ENCODE measurements around the gene UCN2.

Gene UCN2, protein sequence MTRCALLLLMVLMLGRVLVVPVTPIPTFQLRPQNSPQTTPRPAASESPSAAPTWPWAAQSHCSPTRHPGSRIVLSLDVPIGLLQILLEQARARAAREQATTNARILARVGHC

DNA sequence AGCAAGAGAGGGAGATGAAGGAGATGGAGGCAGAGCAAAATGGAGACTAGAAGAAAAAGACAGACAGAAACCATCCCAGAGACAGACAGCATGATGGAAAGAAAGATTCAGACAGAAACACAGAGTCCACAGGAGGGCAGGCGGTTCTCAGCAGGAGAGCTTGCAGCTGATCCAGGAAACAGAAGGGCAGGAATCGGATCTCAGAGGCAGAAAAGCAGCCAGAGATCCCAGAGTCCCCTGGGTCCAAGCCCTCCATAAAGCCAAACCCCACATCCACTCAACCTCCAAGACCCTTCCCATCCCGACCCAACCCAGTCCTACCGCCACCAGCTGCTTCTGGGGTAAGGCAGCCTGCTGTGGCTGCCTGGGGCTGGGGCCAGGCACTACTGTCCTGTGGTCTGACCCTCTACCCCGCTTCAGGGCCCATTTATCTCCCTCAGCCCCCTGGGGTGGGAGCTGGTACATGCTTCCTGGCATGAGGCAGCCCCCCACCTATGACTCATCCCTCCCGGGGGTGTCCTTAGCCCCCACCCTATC is at the start of gene UCN2:
TSS of gene UCN2 (minus strand) at position 400 of the 537 bp plus-strand sequence. CDS start 657 bp downstream, outside the sequence.
- DNase-seq (ENCODE audit: low spot score), result no peak

DNA sequence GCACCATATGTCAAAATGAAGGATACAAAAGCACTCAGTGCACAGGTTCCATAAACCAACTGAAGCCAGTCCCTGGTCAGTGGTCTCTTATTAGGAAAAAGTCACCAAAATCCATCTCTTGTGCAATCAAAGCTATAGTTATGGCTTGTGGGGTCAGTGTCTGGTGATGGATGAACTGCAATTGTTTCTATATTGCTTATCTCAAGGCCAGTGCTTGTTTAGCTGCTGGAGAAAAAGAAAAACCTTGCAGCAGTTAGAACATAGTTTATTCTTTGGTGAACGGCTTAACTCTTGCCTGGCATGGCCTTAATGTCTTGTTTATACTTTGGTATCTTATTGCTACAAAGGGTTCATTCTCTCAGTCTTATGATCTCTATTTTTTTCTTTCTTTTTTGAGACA is 48.7 kb upstream of the UCN2 start:
- DNase-seq (ENCODE audit: low spot score), result no peak

DNA sequence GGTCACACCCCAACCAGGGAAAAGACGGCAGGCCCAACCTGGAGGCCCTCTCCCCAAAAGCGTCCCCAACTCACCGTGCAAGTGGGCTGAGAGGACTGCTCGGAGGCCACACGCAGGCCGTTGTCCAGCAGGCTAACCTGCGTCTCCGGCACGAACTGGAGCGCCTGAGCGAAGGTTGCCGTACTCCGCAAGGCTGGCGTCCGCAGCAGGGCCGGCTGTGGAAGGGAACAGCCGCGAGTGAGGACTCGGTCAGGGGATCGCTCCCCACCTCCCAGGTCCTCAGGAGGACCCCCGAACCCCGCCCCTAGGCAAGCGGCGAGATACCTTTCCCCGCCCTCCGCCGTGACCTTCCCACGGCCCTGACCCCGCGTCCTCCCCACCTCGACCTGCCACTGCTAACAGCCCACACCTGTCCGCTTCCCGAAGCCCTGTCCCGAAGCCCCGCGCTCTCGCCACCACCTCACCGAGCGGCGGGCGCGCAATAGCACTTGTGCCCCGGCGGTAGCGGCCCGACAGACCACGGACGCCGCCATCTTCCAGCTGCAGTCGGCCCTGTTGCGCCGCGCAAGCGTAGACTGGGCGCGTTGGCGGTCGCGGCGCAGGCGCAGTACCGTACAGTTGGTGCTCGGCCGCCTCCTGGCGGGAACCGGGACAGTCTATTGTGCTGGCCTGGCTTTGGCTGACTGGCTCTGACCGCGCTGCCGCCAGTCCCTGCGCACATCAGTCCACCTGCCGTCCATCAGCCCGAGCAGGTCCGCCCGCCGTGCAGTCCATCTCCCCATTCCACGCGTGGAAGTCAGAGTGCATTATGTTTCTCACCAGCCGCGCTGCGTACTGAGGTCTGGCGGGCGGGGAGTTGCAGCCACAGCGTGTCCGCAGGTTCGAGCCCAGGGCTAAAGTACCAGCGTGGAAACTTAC is 45.8 kb upstream of the UCN2 start, which contains the start of gene UQCRC1:
TSS of gene UQCRC1 (minus strand) at position 559 of the 918 bp plus-strand sequence. CDS start at position 533, 26 bp downstream.
- peak; percentile 87 for DNase-seq (ENCODE audit: low spot score)

DNA sequence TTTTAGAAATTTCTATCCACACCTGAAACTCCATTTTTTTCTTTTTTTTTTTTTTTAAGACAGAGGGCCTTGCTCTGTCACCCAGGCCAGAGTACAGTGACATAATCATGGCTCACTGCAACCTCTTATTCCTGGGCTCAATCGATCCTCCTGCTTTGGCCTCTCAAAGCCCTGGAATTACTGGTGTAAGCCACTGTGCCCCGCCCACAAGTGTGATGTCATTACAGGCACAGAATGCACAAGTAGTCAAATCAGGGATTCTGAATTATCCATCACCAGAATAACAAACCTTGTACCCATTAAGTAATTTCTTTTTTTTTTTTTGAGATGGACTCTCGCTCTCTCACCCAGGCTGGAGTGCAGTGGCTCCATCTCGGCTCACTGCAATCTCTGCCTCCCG is 43.9 kb upstream of the UCN2 start:
- DNase-seq (ENCODE audit: low spot score), result no peak

DNA sequence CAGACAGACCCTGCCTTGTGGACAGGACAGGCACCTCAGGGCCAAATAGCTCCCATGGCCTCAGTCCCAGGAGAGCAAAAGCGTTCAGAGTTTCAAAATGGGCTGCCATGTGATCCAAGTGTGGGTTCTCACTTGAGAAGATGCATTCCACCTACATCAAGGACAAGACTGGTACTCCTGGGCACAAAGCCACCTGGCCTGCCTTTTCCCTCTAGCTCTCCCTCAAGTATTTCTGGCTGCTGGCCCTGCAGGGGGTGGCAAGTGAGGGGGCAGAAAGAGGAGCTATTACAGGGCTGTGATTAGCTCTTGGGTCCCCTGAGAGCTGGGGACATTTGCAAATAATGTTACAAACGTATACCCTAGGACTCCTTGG is 38.0 kb upstream of the UCN2 start:
- DNase-seq (ENCODE audit: low spot score), result no peak

DNA sequence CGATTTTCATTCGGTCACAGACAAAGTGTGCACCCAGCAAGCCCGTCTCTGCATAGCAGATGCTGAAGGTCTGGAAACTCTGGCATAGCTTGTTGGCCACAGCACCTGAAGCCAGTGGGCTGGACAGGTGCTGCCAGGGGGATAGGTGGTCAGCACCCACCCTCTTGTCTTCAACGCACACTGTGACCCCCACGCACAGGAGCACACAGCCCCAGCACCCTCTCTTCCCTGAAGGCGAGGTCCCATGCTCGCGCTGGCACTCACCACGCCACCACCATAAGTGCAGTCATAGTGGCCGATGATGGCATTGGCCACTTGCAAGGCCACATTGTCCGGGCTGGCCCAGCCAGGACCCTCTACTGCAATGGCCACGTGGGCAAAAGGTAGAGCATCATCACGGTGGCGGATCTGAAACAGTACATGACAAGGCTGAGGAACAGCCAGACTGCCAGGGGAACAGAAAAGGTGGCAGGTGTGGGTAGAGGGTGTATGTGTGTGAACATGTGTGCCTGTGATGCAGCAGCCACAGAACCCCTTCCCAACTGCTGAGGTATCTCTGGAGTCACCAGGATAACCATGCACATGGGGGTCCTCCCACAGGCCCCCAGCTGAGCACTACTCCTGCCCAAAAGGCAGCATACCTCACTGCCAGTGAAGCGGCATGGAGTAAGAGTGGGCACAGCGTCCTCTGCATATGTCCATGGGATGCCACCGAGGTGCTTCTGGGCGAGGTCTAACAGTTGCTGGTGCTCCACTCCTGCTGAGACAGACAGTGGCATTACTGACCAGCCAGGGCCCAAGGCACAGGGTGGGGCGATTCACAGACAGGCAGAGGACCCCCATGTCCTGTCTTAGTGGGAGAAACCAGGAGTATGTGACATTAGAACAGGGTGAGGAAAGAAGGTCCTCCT is 37.4 kb upstream of the UCN2 start:
- no peak for DNase-seq (ENCODE audit: low spot score)

DNA sequence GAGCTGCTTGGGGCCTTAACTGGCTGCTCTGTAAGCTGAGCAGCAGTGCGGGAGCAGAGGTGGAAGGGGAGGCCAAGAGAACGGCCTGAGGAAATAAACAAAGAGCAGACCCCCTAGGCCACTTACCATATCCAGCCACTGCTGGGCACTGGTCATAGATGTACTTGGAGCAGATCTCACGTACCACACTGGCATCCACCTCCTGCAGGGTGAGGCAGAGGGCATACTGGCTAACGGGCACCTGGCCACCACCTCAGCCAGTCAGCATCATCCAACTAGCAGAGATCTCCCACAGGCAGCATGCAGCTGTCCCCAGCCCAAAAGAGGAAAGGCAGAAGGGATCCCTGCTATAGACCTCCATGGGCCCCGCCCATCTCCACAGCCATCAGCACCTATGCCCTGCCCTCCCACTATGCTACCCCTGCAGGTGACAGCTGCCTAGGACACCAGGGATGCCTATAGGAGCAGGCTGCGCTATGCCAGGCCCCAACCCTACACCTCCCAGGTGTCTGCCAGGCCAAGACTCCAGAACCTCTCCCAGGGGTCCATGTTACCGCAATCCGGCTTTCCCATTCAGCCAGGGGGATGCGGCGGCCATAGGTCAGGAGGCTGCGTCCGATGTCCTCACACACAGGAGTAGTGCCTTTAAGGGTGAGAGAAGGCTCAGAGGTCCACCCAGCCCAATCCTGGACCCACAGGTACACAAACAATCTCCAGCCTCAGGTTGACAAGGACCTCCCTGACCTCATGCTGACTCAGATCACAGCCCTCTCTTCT is 36.1 kb upstream of the UCN2 start:
- no peak for DNase-seq (ENCODE audit: low spot score)

DNA sequence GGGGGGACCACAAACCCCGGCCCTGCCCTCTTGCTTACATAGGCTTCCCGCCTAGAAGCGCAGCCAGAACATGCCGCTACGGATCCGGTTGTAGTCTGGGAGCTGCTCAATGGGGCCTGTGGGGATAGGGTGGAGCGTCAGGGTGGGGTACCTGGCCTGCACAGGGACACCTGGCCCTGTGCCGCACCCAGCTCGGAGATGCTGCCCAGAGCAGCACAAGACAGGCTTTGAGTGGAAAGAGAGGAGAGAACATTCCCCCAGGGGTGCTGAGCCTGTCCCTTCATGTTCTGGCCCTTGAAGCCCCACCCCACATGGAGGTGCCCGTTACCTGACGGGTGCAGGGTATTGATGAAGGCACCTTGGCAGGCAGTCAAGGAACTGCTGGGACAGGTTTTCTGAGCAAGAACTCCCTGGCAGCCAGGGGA is 35.5 kb upstream of the UCN2 start:
- DNase-seq (ENCODE audit: low spot score), result no peak

DNA sequence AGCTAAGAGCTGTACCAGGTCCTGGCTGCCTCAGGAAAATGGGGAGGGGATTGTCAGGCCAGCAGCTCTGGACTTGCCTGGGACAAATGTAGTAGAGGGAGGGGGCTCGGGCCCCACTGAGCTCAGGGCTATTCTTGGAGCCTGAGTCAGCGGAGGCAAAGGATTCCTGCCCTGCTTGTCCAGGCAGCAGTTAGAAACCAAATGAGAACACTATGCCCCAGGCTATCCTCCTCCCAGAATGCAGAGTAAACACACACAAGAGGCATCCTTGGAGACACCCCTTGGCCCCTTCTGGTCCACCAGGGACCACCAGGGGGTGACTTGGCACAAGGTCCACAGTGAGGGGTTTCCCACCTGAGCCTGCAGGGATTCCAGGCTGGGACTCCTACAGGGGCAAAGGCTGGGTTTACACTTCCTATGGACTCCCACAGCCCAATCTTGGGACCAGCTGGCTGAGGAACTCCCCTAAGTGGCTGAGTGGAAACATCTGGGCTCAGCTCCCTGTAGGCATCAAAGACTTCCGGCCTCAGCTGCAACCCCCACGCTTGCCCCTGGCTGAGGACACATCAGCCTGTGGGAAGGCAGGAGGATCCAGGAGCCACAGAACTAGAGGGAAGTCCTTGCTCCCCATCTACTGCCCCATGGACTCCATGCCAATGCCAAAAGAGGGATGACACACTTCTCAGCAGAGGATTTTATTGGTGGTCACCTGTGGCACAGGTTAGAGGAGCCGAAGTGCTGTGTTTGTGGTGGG is 34.9 kb upstream of the UCN2 start:
- DNase-seq (ENCODE audit: low spot score), result no peak

DNA sequence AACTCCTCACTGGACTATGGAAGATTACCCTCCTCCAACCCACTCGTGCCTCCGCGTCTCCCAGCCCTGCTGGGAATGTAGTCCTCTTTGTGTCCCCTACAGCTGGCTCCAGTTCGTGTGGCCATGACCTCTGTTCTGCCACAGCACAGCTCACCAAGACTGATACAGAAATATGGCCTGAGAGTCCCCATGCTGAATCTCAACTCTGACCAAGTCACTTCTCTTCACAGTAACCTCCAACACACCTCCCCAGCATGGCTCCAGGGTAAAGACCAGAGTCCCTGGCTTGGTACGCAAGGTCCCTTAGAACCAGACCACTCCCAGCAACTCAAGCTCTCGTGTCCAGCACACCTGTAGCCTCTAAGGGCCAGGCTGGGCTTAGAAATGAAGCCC is 33.8 kb upstream of the UCN2 start:
- DNase-seq (ENCODE audit: low spot score), result no peak

DNA sequence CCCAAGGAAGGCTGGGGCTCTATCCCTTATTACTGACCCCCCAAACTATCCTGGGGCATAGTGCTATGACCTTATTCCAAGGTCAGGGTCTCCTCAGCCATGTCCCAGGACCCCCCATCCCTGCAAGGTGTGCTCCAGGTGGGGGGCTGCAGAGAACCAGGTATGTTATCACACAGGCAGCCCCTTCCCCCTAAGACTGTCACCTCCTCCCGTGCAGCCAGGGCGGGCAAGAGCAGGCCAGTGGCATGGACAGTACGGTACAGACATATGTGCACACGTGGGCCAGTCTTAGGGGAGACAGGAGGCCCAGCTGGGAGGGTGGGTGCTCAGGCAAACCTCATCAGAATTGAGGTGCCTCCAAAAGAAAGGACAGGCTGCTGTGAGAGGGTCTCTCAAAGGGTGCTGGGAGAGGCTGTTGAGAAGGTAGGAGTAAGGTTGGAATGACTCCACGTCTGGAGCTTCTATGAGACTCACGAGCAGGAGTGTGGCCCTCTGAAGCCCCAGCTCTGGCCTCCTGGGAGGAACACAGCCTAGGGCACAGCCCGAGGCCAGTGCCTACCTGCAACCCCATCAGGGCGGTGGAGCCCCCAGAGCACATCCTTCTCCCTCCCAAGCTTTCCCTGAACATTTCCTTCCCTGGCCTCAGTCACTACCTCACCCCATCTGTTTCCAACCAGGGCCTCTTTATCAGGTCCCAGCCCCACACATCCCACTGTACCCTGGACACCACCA is 33.3 kb upstream of the UCN2 start:
- no peak for DNase-seq (ENCODE audit: low spot score)

DNA sequence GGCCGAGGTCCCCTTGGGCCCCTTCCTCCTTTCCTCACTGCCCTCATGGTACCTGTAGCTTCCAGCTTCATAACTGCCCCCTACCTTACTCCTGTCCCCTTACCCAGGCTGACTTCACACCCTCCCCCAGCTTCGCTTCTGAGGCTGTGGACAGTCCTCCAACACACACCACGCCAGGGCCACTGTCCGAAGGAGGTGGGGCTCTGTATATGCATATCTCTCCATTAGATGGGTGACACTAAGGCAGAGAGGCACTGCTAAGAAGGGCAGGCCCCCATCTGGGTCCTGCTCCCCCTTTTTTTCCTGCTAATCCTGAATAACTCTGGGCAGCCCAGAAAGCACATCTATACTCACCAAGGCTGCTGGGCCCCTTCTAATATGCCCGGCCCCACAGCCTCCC is 32.6 kb upstream of the UCN2 start:
- DNase-seq (ENCODE audit: low spot score), result no peak

DNA sequence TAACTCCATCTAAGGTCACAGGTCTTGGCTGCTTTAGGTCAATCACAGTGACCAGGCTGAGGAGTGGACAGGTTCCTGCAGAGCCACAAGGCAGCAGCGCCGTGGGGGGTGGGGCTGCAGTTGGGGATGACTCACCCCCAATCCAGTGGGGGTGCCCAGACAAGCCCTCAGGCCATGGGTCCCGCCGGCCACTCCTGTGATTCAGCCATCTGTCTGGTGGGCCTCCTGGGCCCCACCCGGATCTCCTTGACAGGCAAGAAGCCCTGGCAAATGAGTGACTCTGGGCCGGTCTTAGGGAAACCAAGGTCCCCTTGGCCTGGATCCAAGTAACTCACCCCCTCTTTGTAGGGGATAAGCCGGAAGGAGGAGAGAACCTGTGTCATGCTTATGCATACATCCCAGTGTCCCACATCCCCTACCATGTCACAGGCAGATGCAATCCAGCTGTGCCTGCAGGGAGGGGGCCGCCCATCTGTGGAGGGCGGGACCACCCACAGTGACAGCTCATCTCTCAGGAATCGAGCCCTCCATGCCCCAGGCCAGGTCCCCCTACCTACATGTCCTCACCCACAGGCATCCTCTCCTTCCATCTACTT is 32.0 kb upstream of the UCN2 start:
- DNase-seq (ENCODE audit: low spot score), result no peak

DNA sequence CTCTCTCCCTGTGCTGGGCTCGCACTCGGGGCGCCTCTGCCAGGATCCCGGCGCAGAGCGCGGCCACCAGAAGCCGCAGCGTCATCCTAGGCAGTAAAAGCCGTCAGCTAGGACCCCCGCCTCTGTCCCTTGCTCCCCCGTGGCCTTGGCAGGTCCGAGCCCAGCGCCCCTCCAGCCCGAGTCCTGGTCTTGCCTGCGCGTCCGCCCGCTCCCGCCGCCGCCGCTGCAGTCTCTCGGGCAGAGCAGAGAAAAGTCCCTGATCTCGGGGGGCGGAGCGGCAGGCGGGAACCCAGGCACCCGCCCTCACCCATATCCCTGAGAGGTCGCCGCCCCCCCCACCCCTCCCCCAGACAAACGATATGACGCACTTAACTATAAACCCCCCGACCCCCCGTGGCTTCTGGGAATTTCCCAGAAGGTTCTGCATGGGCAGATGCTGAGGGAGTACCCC is 31.5 kb upstream of the UCN2 start, which contains the start of gene COL7A1:
TSS of gene COL7A1 (minus strand) at position 255 of the 451 bp plus-strand sequence. CDS start at position 85, 170 bp downstream.
- no peak for DNase-seq (ENCODE audit: low spot score)

DNA sequence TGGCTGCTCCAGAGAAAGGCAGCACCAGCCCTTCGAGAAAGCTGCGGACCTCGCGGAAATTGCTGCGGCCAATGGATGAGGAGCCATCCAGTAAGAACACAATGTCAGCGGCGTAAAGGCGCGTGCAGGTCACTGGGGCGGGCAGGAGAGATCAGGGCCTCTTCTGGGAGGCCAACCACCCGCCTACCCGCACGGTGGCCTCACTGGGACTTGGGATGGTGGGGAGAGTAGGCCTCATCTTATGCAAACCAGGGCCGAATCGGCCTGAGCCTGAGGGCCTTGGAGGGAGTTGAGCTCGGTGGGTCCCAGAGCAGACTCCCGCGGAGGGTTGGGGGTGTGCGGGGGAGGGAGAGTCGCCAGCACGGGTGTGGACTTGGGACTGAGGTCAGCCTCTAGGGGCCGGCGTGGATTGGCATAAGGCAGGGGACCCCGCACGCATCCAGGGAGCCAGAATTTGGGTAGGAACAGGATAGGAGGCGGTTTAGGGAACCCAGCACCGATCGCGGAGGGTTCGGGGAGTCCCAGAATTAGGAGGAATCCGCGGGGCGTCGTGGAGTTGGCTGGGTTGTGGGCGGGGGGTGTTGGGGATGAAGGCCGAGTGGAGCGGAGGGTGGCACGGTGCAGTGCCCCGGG is 31.0 kb upstream of the UCN2 start:
- DNase-seq (ENCODE audit: low spot score), result no peak

DNA sequence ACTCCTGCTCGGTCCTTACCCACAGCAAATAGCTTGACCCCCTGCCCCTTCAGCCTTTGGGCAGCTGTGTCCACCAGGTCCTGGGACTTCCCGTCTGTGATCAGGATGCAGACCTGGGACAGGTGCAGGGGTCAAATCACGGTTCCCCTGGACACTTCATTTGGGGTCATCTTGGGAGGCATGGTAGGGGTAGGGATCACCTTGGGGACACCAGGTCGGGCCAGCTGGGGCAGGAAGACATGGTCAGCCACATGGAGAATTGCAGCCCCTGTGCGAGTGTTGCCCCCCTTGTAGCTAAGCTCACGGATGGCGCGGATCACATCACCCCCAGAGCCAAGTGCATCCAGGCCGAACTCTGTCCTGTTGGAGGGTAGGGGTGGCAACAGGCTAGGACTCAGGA is 29.8 kb upstream of the UCN2 start:
- no peak for DNase-seq (ENCODE audit: low spot score)

DNA sequence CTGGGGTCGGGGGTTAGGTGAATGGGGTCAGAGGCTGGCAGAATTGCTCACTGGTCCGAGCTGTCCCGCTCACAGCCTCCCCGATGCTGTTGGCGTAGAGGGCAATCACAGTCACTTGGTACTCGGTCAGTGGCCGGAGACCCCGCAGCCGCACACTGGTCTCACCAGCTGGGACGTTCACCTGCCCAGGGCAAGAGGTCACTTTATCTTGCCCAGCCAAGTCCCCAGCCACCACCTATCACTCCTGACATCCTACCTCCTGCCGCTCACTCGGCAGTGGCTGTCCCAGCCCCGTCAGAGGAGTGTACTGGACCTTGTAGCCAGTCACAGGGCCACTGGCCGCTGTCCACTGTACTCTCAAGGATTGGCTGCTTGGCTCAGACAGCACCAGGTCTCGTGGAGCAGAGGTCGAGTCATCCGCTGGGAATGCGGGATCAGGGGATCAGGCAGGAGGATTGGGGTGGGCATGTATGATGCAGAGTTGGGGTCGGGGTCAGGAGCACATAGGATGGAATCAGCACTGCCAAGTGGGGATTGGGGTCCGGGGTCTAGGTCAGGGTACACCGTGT is 29.0 kb upstream of the UCN2 start:
- DNase-seq (ENCODE audit: low spot score), result no peak

DNA sequence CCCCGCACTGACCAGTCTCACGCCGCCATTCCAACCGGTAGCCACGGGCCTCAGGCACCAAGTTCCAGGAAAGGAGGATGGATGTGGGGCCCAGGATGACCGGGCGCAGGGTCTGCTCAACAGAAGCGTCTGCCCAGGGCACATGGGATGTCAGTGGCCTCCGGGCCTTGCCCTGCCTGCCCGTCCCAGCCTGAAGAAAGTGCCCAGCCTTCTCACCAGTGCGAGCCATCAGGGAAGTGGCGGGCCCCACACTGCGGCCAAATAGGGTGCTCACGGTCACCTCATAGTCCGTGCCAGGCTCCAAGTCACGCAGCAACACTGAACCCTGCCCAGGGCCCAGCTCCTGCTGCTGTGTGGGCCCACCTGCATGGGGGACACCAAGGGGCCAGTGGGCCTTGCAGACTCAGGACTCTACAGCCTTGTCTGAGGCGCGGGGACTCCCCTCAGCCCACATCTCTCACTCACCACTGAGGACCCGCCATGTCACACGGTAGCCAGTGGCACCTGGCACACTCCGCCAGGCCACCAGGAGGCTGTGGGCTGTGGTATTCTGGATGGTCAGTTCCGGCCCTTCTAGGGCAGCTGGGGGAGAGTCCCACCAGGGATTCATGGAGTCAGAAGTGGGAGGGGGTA is 28.4 kb upstream of the UCN2 start:
- no peak for DNase-seq (ENCODE audit: low spot score)
